ENCODE results near the gene DGUOK. TPM values are rescaled to one million over a fixed set of nuclear protein-coding genes. Genes with fewer than 3 reads are reported as not detected.
A peak's percentile ranks its signal among the peaks of the same experiment; 100 is the strongest.

The DGUOK gene
- total and polyA plus RNA-seq, 2 donors = 73.7 to 157 TPM

- Histone ChIP-seq H3K36me3 (ENCODE audit: control insufficient read depth in 2 of 2, insufficient read depth in 2 of 2, low read length in 1 of 2) (peaks cover 17 to 22% of the 10 kb centered on the region in 2 donors), H3K4me1 (ENCODE audit: control insufficient read depth in 2 of 2, insufficient read depth in 2 of 2, low read length in 2 of 2) (peaks cover 9 to 15% of the 10 kb centered on the region in 2 donors), H3K9me3 (ENCODE audit: control insufficient read depth in 2 of 2, insufficient read depth in 1 of 2, low read length in 1 of 2) (peaks cover 0 to 7% of the 10 kb centered on the region in 2 donors), H3K27me3 (ENCODE audit: control insufficient read depth in 2 of 2, insufficient read depth in 1 of 2, low read length in 1 of 2) (peaks cover 0 to 2% of the 10 kb centered on the region in 2 donors), H3K27ac (ENCODE audit: low read depth in 1 of 2, low read length in 1 of 2) (no peak overlapping the region), H3K4me3 (ENCODE audit: low read length in 2 of 2) (no peak overlapping the region)
- no peak for DNase-seq (ENCODE audit: low read depth in 6 of 9, low spot score in 9 of 9)
- WGBS = 88% methylated on average over 13 of the region's 13 CpGs
Observed at GRCh38 chr2:73963385-73964120, 36.9 kb downstream of the DGUOK start.

- DNase-seq (ENCODE audit: low read depth in 6 of 9, low spot score in 9 of 9) = no peak
- Histone ChIP-seq H3K27me3 (ENCODE audit: control insufficient read depth in 2 of 2, insufficient read depth in 1 of 2, low read length in 1 of 2) (peaks cover 0 to 2% of the 10 kb centered on the region in 2 donors), H3K4me3 (ENCODE audit: low read length in 2 of 2) (no peak overlapping the region), H3K9me3 (ENCODE audit: control insufficient read depth in 2 of 2, insufficient read depth in 1 of 2, low read length in 1 of 2) (peaks cover 0 to 7% of the 10 kb centered on the region in 2 donors), H3K27ac (ENCODE audit: low read depth in 1 of 2, low read length in 1 of 2) (no peak overlapping the region), H3K36me3 (ENCODE audit: control insufficient read depth in 2 of 2, insufficient read depth in 2 of 2, low read length in 1 of 2) (peaks cover 10 to 16% of the 10 kb centered on the region in 2 donors), H3K4me1 (ENCODE audit: control insufficient read depth in 2 of 2, insufficient read depth in 2 of 2, low read length in 2 of 2) (peaks cover 10 to 18% of the 10 kb centered on the region in 2 donors)
- 7% methylated on average over 2 of the region's 2 CpGs for WGBS
Observed at GRCh38 chr2:73964223-73964622, 37.5 kb downstream of the DGUOK start.

GRCh38 chr2:73965053-73965452 lies 38.4 kb downstream of the DGUOK start:
- H3K27ac ChIP-seq (ENCODE audit: low read depth in 1 of 2, low read length in 1 of 2) = no peak overlapping the region
- no peak overlapping the region for H3K4me3 ChIP-seq (ENCODE audit: low read length in 2 of 2)
- peaks cover 0 to 2% of the 10 kb centered on the region in 2 donors for H3K27me3 ChIP-seq (ENCODE audit: control insufficient read depth in 2 of 2, insufficient read depth in 1 of 2, low read length in 1 of 2)
- WGBS = 99% methylated on average over 3 of the region's 3 CpGs
- H3K36me3 ChIP-seq (ENCODE audit: control insufficient read depth in 2 of 2, insufficient read depth in 2 of 2, low read length in 1 of 2) = peaks cover 3 to 9% of the 10 kb centered on the region in 2 donors
- DNase-seq (ENCODE audit: low read depth in 6 of 9, low spot score in 9 of 9) = no peak
- peaks cover 18 to 26% of the 10 kb centered on the region in 2 donors for H3K4me1 ChIP-seq (ENCODE audit: control insufficient read depth in 2 of 2, insufficient read depth in 2 of 2, low read length in 2 of 2)
- H3K9me3 ChIP-seq (ENCODE audit: control insufficient read depth in 2 of 2, insufficient read depth in 1 of 2, low read length in 1 of 2) = peaks cover 0 to 7% of the 10 kb centered on the region in 2 donors

- H3K4me1 ChIP-seq (ENCODE audit: control insufficient read depth in 2 of 2, insufficient read depth in 2 of 2, low read length in 2 of 2) = peaks cover 35 to 44% of the 10 kb centered on the region in 2 donors
- H3K9me3 ChIP-seq (ENCODE audit: control insufficient read depth in 2 of 2, insufficient read depth in 1 of 2, low read length in 1 of 2) = no peaks in the 10 kb centered on the region
- no peak for DNase-seq (ENCODE audit: low read depth in 6 of 9, low spot score in 9 of 9)
- WGBS = 95% methylated on average over 8 of the region's 8 CpGs
- no peak overlapping the region for H3K4me3 ChIP-seq (ENCODE audit: low read length in 2 of 2)
- H3K27me3 ChIP-seq (ENCODE audit: control insufficient read depth in 2 of 2, insufficient read depth in 1 of 2, low read length in 1 of 2) = peaks cover 0 to 2% of the 10 kb centered on the region in 2 donors
- no peak overlapping the region for H3K27ac ChIP-seq (ENCODE audit: low read depth in 1 of 2, low read length in 1 of 2)
- no peaks in the 10 kb centered on the region for H3K36me3 ChIP-seq (ENCODE audit: control insufficient read depth in 2 of 2, insufficient read depth in 2 of 2, low read length in 1 of 2)
Observed at GRCh38 chr2:73968357-73968937, 41.8 kb downstream of the DGUOK start.

- H3K9me3 ChIP-seq (ENCODE audit: control insufficient read depth in 2 of 2, insufficient read depth in 1 of 2, low read length in 1 of 2) = no peaks in the 10 kb centered on the region
- H3K4me1 ChIP-seq (ENCODE audit: control insufficient read depth in 2 of 2, insufficient read depth in 2 of 2, low read length in 2 of 2) = peaks cover 30 to 37% of the 10 kb centered on the region in 2 donors
- WGBS = 63% methylated on average over 4 of the region's 4 CpGs
- H3K27me3 ChIP-seq (ENCODE audit: control insufficient read depth in 2 of 2, insufficient read depth in 1 of 2, low read length in 1 of 2) = peaks cover 0 to 2% of the 10 kb centered on the region in 2 donors
- H3K27ac ChIP-seq (ENCODE audit: low read depth in 1 of 2, low read length in 1 of 2) = no peak overlapping the region
- H3K4me3 ChIP-seq (ENCODE audit: low read length in 2 of 2) = no peak overlapping the region
- no peaks in the 10 kb centered on the region for H3K36me3 ChIP-seq (ENCODE audit: control insufficient read depth in 2 of 2, insufficient read depth in 2 of 2, low read length in 1 of 2)
- no peak for DNase-seq (ENCODE audit: low read depth in 6 of 9, low spot score in 9 of 9)
Observed at GRCh38 chr2:73969356-73969755, 42.7 kb downstream of the DGUOK start.

GRCh38 chr2:73970141-73970803 lies 43.6 kb downstream of the DGUOK start:
- no peak for DNase-seq (ENCODE audit: low read depth in 6 of 9, low spot score in 9 of 9)
- Histone ChIP-seq H3K27me3 (ENCODE audit: control insufficient read depth in 2 of 2, insufficient read depth in 1 of 2, low read length in 1 of 2) (peaks cover 0 to 1% of the 10 kb centered on the region in 2 donors), H3K4me1 (ENCODE audit: control insufficient read depth in 2 of 2, insufficient read depth in 2 of 2, low read length in 2 of 2) (peaks cover 27 to 32% of the 10 kb centered on the region in 2 donors), H3K36me3 (ENCODE audit: control insufficient read depth in 2 of 2, insufficient read depth in 2 of 2, low read length in 1 of 2) (no peaks in the 10 kb centered on the region), H3K27ac (ENCODE audit: low read depth in 1 of 2, low read length in 1 of 2) (peak overlapping the region in 1 of 2 donors; percentile 84), H3K9me3 (ENCODE audit: control insufficient read depth in 2 of 2, insufficient read depth in 1 of 2, low read length in 1 of 2) (no peaks in the 10 kb centered on the region), H3K4me3 (ENCODE audit: low read length in 2 of 2) (no peak overlapping the region)
- WGBS = 34% methylated on average over 6 of the region's 6 CpGs

GRCh38 chr2:73970850-73971471 lies 44.3 kb downstream of the DGUOK start:
- Histone ChIP-seq H3K4me1 (ENCODE audit: control insufficient read depth in 2 of 2, insufficient read depth in 2 of 2, low read length in 2 of 2) (peaks cover 27 to 33% of the 10 kb centered on the region in 2 donors), H3K36me3 (ENCODE audit: control insufficient read depth in 2 of 2, insufficient read depth in 2 of 2, low read length in 1 of 2) (no peaks in the 10 kb centered on the region), H3K27ac (ENCODE audit: low read depth in 1 of 2, low read length in 1 of 2) (peak overlapping the region; percentile 66 to 84), H3K27me3 (ENCODE audit: control insufficient read depth in 2 of 2, insufficient read depth in 1 of 2, low read length in 1 of 2) (no peaks in the 10 kb centered on the region), H3K4me3 (ENCODE audit: low read length in 2 of 2) (peak overlapping the region in 1 of 2 donors; percentile 20), H3K9me3 (ENCODE audit: control insufficient read depth in 2 of 2, insufficient read depth in 1 of 2, low read length in 1 of 2) (no peaks in the 10 kb centered on the region)
- DNase-seq (ENCODE audit: low read depth in 6 of 9, low spot score in 9 of 9) = peak in 2 of 9 donors; percentile 37 to 75
- WGBS = 6% methylated on average over 7 of the region's 7 CpGs

GRCh38 chr2:73971722-73972121 lies 45.0 kb downstream of the DGUOK start:
- Histone ChIP-seq H3K36me3 (ENCODE audit: control insufficient read depth in 2 of 2, insufficient read depth in 2 of 2, low read length in 1 of 2) (no peaks in the 10 kb centered on the region), H3K9me3 (ENCODE audit: control insufficient read depth in 2 of 2, insufficient read depth in 1 of 2, low read length in 1 of 2) (no peaks in the 10 kb centered on the region), H3K4me3 (ENCODE audit: low read length in 2 of 2) (no peak overlapping the region), H3K27ac (ENCODE audit: low read depth in 1 of 2, low read length in 1 of 2) (peak overlapping the region in 1 of 2 donors; percentile 43), H3K27me3 (ENCODE audit: control insufficient read depth in 2 of 2, insufficient read depth in 1 of 2, low read length in 1 of 2) (no peaks in the 10 kb centered on the region), H3K4me1 (ENCODE audit: control insufficient read depth in 2 of 2, insufficient read depth in 2 of 2, low read length in 2 of 2) (peaks cover 27 to 33% of the 10 kb centered on the region in 2 donors)
- 70% methylated on average over 3 of the region's 3 CpGs for WGBS
- no peak for DNase-seq (ENCODE audit: low read depth in 6 of 9, low spot score in 9 of 9)

Data from thymus (tissue), 11 donors.